Keratinocyte (primary cell): ENCODE results near the gene GPANK1. TPM values are rescaled to one million over a fixed set of nuclear protein-coding genes. Genes with fewer than 3 reads are reported as not detected.

ENCODE experiments used
- DNase-seq: peaks from one replicate; pipeline ENCODE4 v3.0.0-alpha.2; 2011; ENCODE audit warnings: low read depth, missing footprints, low spot score
- FAIRE-seq: peaks from 2 replicates; lab custom pipeline; 2011; peaks lifted over from hg19 to GRCh38; lab: Jason Lieb, UNC
- H2AFZ ChIP-seq: 2 replicates; pipeline ENCODE4 v1.6.0; 2012; ENCODE audit warnings: low read length, control low read depth, inconsistent platforms; ENCODE audit not compliant: control insufficient read depth
- H3K27ac ChIP-seq: 2 replicates; pipeline ENCODE4 v1.5.1; 2011; ENCODE audit warnings: low read length; ENCODE audit not compliant: control insufficient read depth, insufficient read depth
- H3K27me3 ChIP-seq: 3 replicates; pipeline ENCODE4 v1.6.0; 2011; ENCODE audit warnings: low read length; ENCODE audit not compliant: control insufficient read depth, insufficient read depth; ENCODE audit errors: extremely low read depth
- H3K36me3 ChIP-seq, 2 experiments: 2 replicates in 1 of 2; 3 replicates in 1 of 2; pipeline ENCODE4 v1.5.1; 2011; ENCODE audit warnings: low read length in 2 of 2, mild to moderate bottlenecking in 1 of 2; ENCODE audit not compliant: control insufficient read depth in 2 of 2, insufficient read depth in 2 of 2; ENCODE audit errors: extremely low read depth in 1 of 2
- H3K4me1 ChIP-seq: 3 replicates; pipeline ENCODE4 v1.5.1; 2011; ENCODE audit warnings: low read length; ENCODE audit not compliant: control insufficient read depth, insufficient read depth; ENCODE audit errors: extremely low read depth
- H3K4me2 ChIP-seq: 3 replicates; pipeline ENCODE4 v1.6.0; 2011; ENCODE audit warnings: low read depth, low read length; ENCODE audit not compliant: control insufficient read depth, insufficient read depth; ENCODE audit errors: extremely low read depth
- H3K4me3 ChIP-seq, 3 experiments: fragments of 200-600 bp in 1 of 3; sonication (generic) in 1 of 3; 2 replicates in 2 of 3; 3 replicates in 1 of 3; pipeline ENCODE4 v1.5.1; 2011 to 2016; ENCODE audit warnings: low read length in 3 of 3, mild to moderate bottlenecking in 3 of 3, control low read depth in 2 of 3, inconsistent platforms in 1 of 3, low read depth in 1 of 3, mixed read lengths in 1 of 3, mixed run types in 1 of 3, moderate library complexity in 1 of 3; ENCODE audit not compliant: control insufficient read depth in 2 of 3, insufficient read depth in 2 of 3; ENCODE audit errors: extremely low read depth in 1 of 3
- H3K79me2 ChIP-seq: 2 replicates; pipeline ENCODE4 v1.6.0; 2012; ENCODE audit warnings: low read length; ENCODE audit not compliant: control insufficient read depth, insufficient read depth
- H3K9ac ChIP-seq: 3 replicates; pipeline ENCODE4 v1.6.0; 2011; ENCODE audit warnings: low read length; ENCODE audit not compliant: control insufficient read depth, insufficient read depth; ENCODE audit errors: extremely low read depth
- H3K9me1 ChIP-seq: 3 replicates; pipeline ENCODE4 v1.6.0; 2011; ENCODE audit warnings: low read length; ENCODE audit not compliant: control insufficient read depth, insufficient read depth; ENCODE audit errors: extremely low read depth
- H3K9me3 ChIP-seq: 2 replicates; pipeline ENCODE4 v1.5.1; 2012; ENCODE audit warnings: low read depth, low read length; ENCODE audit not compliant: control insufficient read depth
- H4K20me1 ChIP-seq: 3 replicates; pipeline ENCODE4 v1.6.0; 2011; ENCODE audit warnings: low read length; ENCODE audit not compliant: control insufficient read depth, insufficient read depth; ENCODE audit errors: extremely low read depth
- EZH2 ChIP-seq: IDR thresholded peaks from one replicate; pipeline ENCODE4 v1.6.1; 2012; ENCODE audit warnings: inconsistent platforms, mild to moderate bottlenecking, low read length, moderate library complexity
- dilution Hi-C: fragments of 300-500 bp; cut with MboI; formaldehyde crosslinking; loops from one replicate; pipeline ENCODE4 v1.7.0; 2020; ENCODE audit warnings: low sequenced_read_pairs; ENCODE audit not compliant: extremely low pct_ligation_motif_present
- polyA plus RNA-seq, 5 experiments: library from polyadenylated mRNA; depleted of rRNA in 3 of 5; stranded (reverse) in 3 of 5; stranded (forward) in 1 of 5; unstranded in 1 of 5; fragments of >200 nt; gene quantifications; 1 replicate in 1 of 5; 2 replicates in 3 of 5; 3 replicates in 1 of 5; pipeline versions ENCODE4 v1.2.1 to v1.2.3, GENCODE V29; 2011 to 2012; ENCODE audit warnings: missing spikeins in 2 of 5, low read depth in 1 of 5, low replicate concordance in 1 of 5
- TF ChIP-seq, protein P1 (sequence below), 3 experiments: IDR thresholded peaks in 1 of 3; conservative IDR thresholded peaks in 1 of 3; optimal IDR thresholded peaks in 1 of 3; 2 replicates in 2 of 3; 3 replicates in 1 of 3; pipeline versions ENCODE3 to v1.5.1; 2011; ENCODE audit warnings: low read length in 3 of 3, mild to moderate bottlenecking in 3 of 3, moderate library complexity in 2 of 3, control low read depth in 1 of 3, inconsistent platforms in 1 of 3; ENCODE audit not compliant: insufficient read depth in 2 of 3; ENCODE audit errors: extremely low read depth in 1 of 3

GPANK1 gene
- polyA plus RNA-seq, 1 donor (not counting 4 experiments of a cell fraction or from before 2014, with no cell fraction given): 10.0 TPM

DNA sequence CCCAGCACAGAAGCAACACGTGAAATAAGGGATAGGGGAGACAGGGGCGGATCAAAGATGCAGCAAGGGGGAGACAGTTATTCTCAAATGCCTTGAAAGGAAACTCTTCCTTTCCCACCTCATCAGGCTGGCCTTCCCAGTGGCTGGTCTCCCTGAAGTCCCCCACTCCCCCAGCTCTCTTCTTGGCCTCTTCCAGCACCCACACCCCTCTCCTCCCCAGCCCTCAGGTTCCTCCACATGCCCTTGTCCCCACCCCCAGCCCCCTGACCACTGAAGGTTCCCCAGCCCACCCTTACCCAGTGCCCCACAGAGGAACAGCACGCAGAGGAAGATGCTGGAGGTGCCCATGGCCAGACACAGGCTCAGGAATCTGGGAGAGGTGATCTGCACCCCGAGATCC lies 48.7 kb upstream of the GPANK1 start:
- dilution Hi-C loops: no loop called here
- no peak for FAIRE-seq
- no peak overlapping the region for H3K4me2 ChIP-seq
- H3K9ac ChIP-seq: no peak overlapping the region
- no peak for DNase-seq
- H2AFZ ChIP-seq: no peak overlapping the region
- no peaks in the 10 kb centered on the region for H4K20me1 ChIP-seq
- H3K4me3 ChIP-seq: no peak overlapping the region
- no peak overlapping the region for H3K27ac ChIP-seq
- no peaks in the 10 kb centered on the region for H3K27me3 ChIP-seq
- H3K36me3 ChIP-seq: no peaks in the 10 kb centered on the region
- H3K4me1 ChIP-seq: peaks cover 33% of the 10 kb centered on the region
- H3K9me3 ChIP-seq: no peaks in the 10 kb centered on the region
- no peaks in the 10 kb centered on the region for H3K79me2 ChIP-seq
- no peaks in the 10 kb centered on the region for H3K9me1 ChIP-seq
- TF ChIP-seq, protein P1, sequence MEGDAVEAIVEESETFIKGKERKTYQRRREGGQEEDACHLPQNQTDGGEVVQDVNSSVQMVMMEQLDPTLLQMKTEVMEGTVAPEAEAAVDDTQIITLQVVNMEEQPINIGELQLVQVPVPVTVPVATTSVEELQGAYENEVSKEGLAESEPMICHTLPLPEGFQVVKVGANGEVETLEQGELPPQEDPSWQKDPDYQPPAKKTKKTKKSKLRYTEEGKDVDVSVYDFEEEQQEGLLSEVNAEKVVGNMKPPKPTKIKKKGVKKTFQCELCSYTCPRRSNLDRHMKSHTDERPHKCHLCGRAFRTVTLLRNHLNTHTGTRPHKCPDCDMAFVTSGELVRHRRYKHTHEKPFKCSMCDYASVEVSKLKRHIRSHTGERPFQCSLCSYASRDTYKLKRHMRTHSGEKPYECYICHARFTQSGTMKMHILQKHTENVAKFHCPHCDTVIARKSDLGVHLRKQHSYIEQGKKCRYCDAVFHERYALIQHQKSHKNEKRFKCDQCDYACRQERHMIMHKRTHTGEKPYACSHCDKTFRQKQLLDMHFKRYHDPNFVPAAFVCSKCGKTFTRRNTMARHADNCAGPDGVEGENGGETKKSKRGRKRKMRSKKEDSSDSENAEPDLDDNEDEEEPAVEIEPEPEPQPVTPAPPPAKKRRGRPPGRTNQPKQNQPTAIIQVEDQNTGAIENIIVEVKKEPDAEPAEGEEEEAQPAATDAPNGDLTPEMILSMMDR (optimal IDR thresholded peaks at IDR 0.05 in 1 of 3, IDR thresholded peaks at IDR 0.05 in 1 of 3, conservative IDR thresholded peaks at IDR 0.05 in 1 of 3; ENCODE audit: extremely low read depth in 1 of 3, insufficient read depth in 2 of 3, low read length in 3 of 3): no peak
- no peak for TF ChIP-seq EZH2

DNA sequence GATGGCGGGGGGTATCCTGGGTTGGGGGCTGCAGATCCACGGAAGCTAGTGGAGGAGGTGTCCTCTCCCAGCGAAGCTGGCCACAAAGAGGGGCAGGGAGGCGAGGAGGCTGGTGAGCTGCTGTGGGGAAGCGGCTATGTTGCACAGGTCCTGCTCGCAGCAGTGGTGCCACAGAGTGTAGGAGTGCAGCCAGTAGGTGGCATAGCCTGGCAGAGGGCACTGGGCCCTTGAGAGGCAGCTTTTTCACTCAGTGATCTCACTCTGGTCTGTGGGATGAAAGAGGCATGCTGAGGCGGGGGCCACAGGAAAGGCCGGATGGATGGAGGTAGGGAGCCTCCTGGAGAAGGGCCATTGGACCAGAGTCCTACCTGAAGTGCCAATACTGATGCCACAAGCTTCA lies 47.5 kb upstream of the GPANK1 start:
- Histone ChIP-seq H3K9ac (no peak overlapping the region), H3K9me3 (no peaks in the 10 kb centered on the region), H3K79me2 (no peaks in the 10 kb centered on the region), H4K20me1 (no peaks in the 10 kb centered on the region), H3K36me3 (no peaks in the 10 kb centered on the region), H3K27ac (no peak overlapping the region), H3K27me3 (no peaks in the 10 kb centered on the region), H3K9me1 (no peaks in the 10 kb centered on the region), H2AFZ (peak overlapping the region; percentile 83), H3K4me1 (peaks cover 22% of the 10 kb centered on the region), H3K4me3 (no peak overlapping the region), H3K4me2 (peak overlapping the region; percentile 43)
- FAIRE-seq: no peak
- DNase-seq: no peak
- dilution Hi-C loops: no loop called here
- TF ChIP-seq EZH2: no peak
- TF ChIP-seq, protein P1 (optimal IDR thresholded peaks at IDR 0.05 in 1 of 3, IDR thresholded peaks at IDR 0.05 in 1 of 3, conservative IDR thresholded peaks at IDR 0.05 in 1 of 3; ENCODE audit: extremely low read depth in 1 of 3, insufficient read depth in 2 of 3, low read length in 3 of 3): peak; percentile 61 to 93 (median 74)
